HCT116 (cell line): ENCODE measurements around the gene SMYD4.
"Not testable (repeated sequence)": the region's sequence is repeated elsewhere in the genome, so short reads cannot be mapped to it uniquely, and the experiment has no call there.

Source experiments
- CTCF ChIP-seq, 3 experiments: fragments of 200-600 bp in 1 of 3; sonication (generic) in 1 of 3; IDR thresholded peaks in 2 of 3; conservative IDR thresholded peaks in 1 of 3; 2 replicates each; pipeline ENCODE4 v1.5.1; 2012 to 2017; ENCODE audit warnings: low read depth in 2 of 3, low read length in 2 of 3, antibody characterized with exemption in 1 of 3, borderline replicate concordance in 1 of 3, control low read depth in 1 of 3, mild to moderate bottlenecking in 1 of 3, mixed read lengths in 1 of 3, mixed run types in 1 of 3, moderate library complexity in 1 of 3; ENCODE audit not compliant: insufficient read depth in 1 of 3
- SIN3A ChIP-seq: IDR thresholded peaks from 2 replicates; pipeline ENCODE4 v1.6.1; 2012; ENCODE audit warnings: low read depth
- SP1 ChIP-seq: IDR thresholded peaks from 2 replicates; pipeline ENCODE4 v1.6.1; 2012; ENCODE audit warnings: low read depth
- YY1 ChIP-seq: IDR thresholded peaks from 2 replicates; pipeline ENCODE4 v1.6.1; 2011; ENCODE audit warnings: low read length, low read depth, moderate library complexity, mild to moderate bottlenecking; ENCODE audit not compliant: insufficient replicate concordance; ENCODE audit errors: extremely low read depth
- ZNF274 ChIP-seq: fragments of 200-500 bp; sonication (Bioruptor generic); IDR thresholded peaks from 2 replicates; pipeline ENCODE4 v1.6.1; 2014; ENCODE audit warnings: mild to moderate bottlenecking, low read depth, low read length, inconsistent platforms

- not testable (repeated sequence) for TF ChIP-seq SP1; CTCF (IDR thresholded peaks at IDR 0.05 in 2 of 3, conservative IDR thresholded peaks at IDR 0.05 in 1 of 3; ENCODE audit: borderline replicate concordance in 1 of 3, insufficient read depth in 1 of 3, low read depth in 2 of 3, low read length in 2 of 3); SIN3A; YY1; ZNF274
These were observed 65.0 kb downstream of the SMYD4 start for GRCh38 chr17:1764705-1765104.
